CD4-positive, alpha-beta T cell treated with Interleukin-15 for 4 hours (primary cell): ENCODE results near the gene CNDP1.

Experiments used
- DNase-seq: peaks from one replicate; pipeline ENCODE4 v3.0.0-alpha.2; 2020; ENCODE audit warnings: low spot score

The CNDP1 gene

DNA sequence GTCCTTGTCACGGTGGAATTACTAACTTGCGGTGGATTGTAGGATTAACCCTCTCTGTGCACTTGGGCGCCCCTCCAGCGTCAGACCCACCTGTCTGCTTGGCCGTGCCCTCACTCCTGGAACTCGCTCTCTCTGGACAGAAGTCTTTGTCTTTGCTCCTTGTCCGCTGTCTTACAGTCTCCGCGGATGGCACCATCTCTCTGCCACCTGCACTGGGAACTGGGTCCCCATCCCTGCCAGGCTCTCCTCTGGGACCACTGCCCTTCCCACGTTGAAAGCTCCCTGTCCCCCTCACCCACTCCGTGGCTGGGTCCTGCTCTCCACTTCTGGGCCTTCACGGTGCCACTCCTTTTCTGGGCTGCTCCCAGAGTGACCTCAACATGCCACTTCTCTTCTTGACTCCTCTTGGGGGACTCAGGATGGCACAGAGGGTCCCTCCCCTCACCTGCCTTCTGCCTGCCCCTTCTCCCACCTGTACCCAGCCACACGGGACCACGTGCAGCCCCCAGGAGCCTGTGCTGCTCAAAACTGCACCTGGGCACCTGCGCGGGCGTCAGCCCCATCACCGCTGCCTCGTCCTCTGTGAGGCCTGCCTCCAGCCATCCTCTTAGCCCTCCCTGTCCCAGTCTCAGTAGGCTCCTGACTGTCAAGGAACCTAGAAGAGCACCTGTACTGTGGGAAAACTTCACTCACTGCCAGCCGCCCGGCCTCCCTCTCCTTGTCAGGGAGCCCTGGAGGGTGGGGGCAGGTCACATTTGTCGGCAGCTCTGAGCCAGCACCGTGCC, 27.0 kb upstream of the CNDP1 start:
- DNase-seq: no peak

DNA sequence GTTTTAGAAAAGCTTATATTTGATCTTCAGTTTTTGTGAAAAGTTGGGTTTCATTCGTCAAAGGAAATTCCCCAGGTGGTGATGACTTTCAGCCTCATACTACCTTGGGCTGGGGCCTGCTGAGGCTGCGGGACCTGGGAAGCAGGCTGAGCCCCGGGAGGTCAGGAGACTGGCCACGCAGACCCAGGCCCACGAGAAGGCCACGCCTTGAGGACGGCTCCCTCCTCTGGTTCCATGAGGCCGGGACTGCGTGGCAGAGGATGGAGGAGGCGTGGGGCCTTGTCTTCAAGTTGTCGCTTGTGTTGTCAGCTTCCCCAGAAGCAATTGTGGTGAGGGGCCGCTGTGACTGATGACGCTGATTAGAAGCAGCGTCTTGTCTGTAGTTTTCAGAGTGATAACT, 26.4 kb upstream of the CNDP1 start:
- DNase-seq: no peak

DNA sequence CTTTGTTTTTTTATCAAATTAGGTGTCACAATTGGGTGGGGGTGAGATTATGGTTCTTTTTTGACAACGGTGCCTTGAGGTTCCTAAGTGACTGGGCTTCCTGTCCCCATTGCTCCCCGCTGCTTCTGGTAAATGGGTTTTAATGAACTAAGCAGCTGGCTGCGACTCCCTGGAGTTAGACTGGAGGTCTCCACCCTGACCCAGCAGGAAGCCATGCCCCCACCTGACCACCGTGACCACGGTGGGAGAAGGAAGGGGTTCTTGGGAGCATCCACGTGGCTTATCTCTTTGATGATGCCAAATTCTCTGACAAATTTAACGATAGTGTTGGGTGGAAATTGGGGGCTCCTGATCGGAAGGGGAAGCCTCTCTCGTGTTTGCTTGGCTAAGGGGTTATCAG, 25.9 kb upstream of the CNDP1 start:
- no peak for DNase-seq

DNA sequence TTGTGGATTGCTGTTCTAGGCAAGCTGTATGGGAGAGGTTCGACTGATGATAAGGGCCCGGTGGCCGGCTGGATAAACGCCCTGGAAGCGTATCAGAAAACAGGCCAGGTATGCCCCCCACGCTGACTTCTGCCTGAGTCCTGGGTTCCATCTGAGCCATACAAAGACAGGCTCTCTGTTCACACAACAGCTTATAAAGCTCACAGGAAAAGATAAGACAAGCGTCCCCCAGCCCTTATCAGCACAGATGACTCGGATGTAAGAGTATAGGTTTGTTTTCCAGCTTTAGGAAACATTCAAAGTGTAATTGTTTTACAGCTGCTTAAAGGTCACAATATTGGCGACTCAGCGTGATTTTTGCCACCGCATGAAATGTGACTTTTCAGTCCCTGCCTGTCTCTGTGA, 25.5 kb upstream of the CNDP1 start:
- DNase-seq: no peak

- no peak for DNase-seq
These were observed 24.2 kb upstream of the CNDP1 start for GRCh38 chr18:74509856-74510769.

DNA sequence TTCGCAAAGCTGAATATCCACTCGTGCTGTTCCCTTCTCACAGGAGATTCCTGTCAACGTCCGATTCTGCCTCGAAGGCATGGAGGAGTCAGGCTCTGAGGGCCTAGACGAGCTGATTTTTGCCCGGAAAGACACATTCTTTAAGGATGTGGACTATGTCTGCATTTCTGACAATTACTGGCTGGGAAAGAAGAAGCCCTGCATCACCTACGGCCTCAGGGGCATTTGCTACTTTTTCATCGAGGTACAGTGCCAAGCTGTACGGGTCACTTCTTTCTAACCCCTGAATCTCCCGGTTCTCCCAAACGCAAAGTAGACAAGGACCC, 23.6 kb upstream of the CNDP1 start:
- DNase-seq: no peak

DNA sequence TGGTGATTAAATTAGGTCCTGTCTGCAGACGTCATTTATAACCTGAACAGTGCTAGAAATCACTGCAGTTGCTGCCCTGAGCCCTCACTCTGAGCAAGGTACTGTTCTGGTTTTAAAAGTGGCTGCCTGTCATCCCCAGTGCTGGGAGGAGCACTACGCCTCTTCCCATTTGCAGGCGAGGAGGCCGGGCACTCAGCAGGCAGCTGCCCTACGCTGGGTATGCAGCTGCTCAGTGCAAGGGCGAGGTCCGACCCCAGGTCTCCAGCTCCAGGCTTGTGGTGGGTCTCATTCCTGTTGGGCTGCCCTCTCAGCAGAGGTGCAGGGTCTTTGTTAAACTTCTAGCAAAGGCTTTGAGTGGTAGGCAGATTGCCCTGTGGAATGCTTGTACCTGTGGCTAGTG, 22.5 kb upstream of the CNDP1 start:
- DNase-seq: no peak

- no peak for DNase-seq
These were observed 21.8 kb upstream of the CNDP1 start for GRCh38 chr18:74512321-74513053.

DNA sequence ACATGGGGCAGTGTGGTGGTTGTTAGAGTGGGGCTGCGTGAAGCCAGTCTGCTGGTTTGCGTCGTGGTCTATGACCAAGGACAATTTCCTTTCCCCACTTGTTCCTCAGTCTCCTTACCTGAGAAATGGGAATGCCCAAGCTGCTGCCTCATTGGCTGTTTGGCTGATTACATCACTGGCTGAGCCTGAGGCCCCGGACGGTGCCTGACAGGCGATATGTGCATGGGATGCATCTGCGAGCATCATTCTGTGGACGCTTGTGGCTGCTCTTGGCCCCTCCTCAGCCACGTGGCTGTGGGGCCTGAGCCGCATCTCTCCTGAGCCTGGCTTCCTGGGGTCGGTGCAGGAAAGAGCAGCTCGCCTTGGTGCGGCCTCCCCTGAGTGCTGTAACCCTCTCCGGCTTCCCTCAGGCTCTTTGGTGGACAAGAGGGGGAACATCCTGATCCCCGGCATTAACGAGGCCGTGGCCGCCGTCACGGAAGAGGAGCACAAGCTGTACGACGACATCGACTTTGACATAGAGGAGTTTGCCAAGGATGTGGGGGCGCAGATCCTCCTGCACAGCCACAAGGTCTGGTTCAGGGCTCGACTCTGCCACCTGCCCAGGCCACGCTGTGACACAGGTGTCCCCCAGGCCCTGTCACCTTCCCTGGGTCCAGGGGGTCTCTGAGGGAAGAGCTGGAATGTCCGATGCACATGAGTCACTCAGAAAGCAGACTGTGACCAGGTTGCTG, 21.0 kb upstream of the CNDP1 start:
- no peak for DNase-seq

GRCh38 chr18:74513883-74514205, 20.5 kb upstream of the CNDP1 start:
- DNase-seq: no peak

- DNase-seq: no peak
These were observed 19.3 kb upstream of the CNDP1 start for GRCh38 chr18:74514860-74515495.

DNA sequence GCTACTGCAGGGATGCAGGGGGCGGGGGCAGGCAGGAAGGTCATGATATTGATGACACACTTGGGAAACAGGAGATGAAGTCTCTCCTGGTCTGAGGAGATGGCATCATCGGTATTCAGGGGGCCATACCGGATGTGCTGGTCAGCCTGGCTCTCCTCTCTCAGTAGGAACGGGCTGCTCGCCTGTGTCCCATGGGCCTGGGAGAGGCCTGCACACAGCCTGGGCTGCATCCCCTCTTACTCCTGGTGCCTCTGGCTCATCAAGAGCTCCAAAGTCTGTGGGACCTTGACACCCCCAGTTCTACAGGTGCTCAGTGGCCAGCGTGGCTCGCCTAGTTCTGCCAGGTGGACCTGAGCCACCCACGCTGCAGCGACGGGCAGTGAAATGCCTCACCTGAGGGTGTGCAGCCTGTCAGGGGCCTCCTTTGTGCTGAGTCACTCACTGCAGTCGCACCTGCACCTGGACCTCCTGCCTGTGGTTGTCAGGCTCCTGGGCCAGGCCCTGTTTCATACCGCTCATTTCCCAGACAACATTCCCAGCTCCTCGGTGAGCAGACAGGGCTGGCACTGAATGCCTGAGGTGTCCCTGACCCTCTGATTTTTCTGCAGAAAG, 18.6 kb upstream of the CNDP1 start:
- DNase-seq: no peak

DNA sequence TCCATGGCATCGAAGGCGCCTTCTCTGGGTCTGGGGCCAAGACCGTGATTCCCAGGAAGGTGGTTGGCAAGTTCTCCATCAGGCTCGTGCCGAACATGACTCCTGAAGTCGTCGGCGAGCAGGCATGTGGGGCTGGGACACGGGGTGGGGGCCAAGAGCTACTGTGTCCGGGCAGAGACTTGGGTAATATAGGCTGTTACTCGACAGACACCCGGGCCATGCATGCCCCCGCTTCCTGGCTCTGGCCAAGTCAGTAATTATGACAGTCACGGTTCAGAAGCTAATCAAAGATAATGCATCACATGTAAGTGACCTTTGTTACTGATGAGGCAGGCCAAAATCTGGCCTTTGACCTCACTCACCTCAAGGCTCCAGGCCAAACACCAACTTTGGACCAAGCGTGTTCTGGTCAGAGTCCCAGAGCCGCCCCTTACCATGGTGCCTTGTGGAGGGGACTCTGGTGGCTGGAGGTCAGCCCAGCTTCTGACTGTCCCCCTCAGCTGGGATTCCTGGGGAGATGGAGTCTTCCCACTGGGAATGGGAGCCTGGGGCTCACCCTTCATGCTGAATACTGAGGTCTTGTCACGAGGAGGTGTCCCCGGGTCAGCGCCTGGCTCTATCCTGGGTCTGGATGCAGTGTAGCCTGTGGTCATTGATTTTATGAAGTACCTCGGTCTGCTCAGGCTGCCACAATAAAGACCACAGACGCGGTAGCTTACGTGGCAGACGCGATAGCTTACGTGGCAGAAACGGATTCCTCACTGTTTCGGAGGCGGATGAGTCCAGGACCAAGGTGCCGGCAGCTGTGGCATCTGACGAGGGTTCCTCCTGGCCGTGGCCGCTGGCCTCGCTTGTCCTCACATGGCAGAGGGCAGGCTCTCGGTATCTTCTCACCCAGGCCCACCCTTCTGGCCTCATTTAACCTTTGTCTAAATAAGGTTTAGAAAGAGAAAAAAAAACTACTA, 17.7 kb upstream of the CNDP1 start:
- DNase-seq: no peak

DNA sequence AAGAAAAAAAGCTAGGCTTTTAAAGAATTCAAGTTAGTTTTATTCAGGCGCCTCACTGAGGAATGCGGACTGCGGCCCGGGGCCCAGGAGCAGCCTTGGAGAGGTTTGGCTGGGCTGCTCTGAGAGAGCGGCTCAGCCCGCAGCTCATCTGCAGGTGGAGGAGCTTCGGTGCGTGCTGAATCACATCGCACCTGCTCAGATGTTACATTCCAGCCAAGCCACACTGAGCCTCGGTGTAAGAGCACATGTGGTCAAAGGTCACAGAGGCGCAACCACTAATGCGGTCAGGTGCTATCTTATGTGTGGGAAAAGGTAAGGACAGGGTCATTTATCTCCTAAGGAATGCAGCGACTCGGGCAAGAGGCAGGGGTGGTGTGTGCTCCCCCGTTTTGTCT, 17.1 kb upstream of the CNDP1 start:
- no peak for DNase-seq

- DNase-seq: no peak
These were observed 15.6 kb upstream of the CNDP1 start for GRCh38 chr18:74518456-74519295.

- no peak for DNase-seq
These were observed 14.8 kb upstream of the CNDP1 start for GRCh38 chr18:74519320-74520095.

GRCh38 chr18:74520096-74520833, 14.0 kb upstream of the CNDP1 start:
- DNase-seq: no peak
